Hematopoietic multipotent progenitor cell treated with erythropoietin and hydrocortisone succinate and interleukin-3 and kit ligand, for 4 days (in vitro differentiated cells): ENCODE measurements around the gene TRIM38.
"Not testable (repeated sequence)": the region's sequence is repeated elsewhere in the genome, so short reads cannot be mapped to it uniquely, and the experiment has no call there.

Source experiments
- DNase-seq: peaks from one replicate; pipeline ENCODE4 v3.0.0-alpha.2; 2015

TRIM38 gene

GRCh38 chr6:26008470-26008869 lies 45.9 kb downstream of the TRIM38 start:
- DNase-seq, result no peak

- no peak for DNase-seq
Measured at GRCh38 chr6:26009817-26010216, 47.2 kb downstream of the TRIM38 start.

DNA sequence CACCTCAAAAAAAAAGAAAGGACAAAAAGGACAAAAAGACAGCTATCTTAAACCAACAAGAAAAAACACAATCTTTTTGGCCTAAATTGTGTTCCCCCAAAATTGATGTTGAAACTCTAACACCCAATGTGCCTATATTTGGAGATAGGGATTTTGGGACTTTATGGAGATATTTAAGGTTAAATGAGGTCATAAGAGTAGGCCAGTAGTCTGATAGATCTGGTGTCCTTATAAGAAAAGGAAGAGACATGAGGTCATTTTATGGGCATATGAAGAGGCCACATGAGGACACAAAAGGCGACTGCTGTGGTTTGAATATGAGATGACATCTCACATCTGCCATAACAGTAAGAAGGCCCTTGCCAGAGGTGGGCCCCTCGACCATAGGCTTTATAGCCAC lies 49.5 kb downstream of the TRIM38 start:
- DNase-seq, result peak; percentile 55

DNA sequence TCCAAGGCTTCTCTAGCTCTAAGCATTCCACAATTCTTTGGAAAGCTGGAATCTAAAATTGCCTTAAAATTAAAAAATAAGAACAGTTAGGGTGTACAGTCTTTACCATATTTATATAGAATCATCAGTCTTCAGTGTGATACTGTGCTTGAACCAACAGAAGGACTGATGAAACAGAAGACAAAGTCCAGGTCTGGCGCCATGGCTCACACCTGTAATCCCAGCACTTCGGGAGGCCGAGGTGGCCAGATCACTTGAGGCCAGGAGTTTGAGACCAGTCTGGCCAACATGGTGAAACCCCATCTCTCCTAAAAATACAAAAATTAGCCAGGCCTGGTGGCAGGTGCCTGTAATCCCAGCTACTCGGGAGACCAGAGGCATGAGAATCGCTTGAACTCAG lies 51.8 kb downstream of the TRIM38 start:
- DNase-seq, result not testable (repeated sequence)

GRCh38 chr6:26016245-26016962 lies 53.8 kb downstream of the TRIM38 start:
- no peak for DNase-seq

DNA sequence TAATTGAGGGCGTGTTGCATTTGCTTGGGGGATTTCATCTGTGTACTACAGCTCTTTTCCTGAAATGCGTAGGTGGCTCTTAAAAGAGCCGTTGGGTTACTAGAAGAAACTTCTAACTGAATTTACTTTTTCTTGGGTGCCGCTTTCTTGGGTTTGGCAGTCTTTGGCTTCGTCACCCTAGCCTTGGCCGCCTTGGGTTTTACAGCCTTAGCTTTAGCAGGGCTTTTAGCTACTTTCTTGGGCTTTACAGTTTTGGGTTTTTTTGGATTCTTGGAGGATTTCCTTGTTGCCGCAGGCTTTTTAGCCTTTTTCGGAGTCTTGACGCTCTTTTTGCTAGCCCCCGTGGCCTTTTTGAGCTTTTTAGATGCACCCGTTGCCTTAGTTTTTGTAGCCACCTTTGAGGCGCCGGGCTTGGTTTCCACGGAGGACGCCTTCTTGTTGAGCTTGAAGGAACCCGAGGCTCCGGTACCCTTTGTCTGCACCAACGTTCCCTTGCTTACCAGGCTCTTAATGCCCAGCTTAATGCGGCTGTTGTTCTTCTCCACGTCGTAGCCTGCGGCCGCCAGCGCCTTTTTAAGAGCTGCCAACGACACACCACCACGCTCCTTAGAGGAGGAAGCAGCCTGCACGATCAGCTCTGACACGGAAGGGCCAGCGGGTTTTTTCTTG lies 54.5 kb downstream of the TRIM38 start:
- DNase-seq, result no peak

DNA sequence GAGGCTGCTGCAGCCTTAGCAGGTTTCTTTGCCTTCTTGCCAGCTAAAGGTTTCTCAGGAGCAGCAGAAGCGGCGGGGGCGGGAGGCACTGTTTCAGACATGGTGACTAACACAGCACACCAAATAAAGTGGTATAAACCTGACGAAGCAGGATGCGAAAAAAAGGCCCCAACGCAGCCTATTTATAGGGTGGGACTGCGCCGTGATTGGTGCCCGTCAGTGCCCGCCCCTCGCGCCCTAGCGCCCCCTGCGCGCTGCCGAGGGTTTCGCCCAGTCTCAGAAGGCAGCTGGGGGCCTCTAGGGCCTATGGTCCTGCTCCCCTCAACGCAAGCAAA lies 55.0 kb downstream of the TRIM38 start:
- DNase-seq, result peak; percentile 82

DNA sequence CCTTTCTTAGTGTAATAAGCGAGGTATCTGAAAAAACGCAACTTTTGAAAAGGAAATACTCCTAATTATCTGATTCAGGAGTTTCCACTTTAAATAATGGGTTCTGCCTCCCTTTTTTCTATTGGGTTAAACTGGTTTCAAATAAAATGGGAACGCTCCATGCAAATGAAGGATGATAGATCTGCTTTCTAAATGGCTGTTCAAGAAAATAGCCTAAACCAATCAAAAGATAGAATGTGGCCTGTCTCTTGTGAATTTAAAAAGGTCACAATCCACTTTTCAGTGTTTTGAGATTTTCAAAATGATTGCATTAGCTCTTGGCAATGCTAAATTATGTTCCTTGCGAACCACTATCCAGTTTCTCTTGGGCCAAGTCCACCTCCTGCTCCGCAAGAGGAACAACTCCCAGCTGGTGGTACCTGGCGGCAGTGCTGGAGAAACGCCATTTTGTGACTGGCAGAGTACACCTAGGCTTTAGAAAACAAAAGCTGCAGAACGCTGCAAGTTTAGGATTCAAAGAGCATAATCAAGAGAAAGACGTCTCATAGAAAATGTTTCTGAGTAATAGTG lies 56.7 kb downstream of the TRIM38 start:
- DNase-seq, result no peak

- DNase-seq, result no peak
Measured at GRCh38 chr6:26019967-26020328, 57.3 kb downstream of the TRIM38 start.

GRCh38 chr6:26020329-26021000 lies 57.9 kb downstream of the TRIM38 start:
- peak; percentile 96 for DNase-seq

DNA sequence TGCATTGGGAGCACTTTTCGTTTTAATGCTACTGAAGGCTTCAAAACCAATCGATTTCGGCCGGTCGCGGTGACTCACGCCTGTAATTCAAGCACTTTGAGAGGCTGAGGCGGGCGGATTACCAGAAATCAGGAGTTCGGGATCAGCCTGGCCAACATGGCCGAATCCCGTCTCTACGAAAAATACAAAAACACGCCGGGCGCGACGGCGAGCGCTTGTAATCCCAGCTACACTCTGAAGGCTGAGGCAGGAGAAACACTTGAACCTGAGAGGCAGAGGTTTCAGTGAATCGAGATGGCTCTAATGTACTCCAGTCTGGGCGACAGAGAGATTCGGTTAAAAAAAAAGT lies 58.4 kb downstream of the TRIM38 start:
- no peak for DNase-seq

- peak; percentile 99 for DNase-seq
Measured at GRCh38 chr6:26021350-26022131, 58.9 kb downstream of the TRIM38 start.

DNA sequence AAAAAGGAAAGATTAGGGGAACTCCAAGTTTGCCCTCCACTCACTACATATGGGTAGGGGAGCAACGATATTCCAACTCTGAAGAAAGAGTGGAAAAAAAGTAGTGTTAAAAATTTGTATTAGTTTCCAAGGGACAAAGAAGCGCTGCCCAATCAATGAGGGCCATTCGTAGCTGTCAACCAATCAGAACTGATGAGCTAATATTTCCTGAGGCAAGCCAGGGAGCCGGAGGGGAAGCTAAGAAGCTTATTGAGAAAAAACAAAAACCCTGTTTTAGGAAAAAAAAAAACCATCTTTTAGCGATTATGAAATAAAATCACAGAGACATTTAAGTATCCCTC lies 59.5 kb downstream of the TRIM38 start:
- peak; percentile 95 for DNase-seq

DNA sequence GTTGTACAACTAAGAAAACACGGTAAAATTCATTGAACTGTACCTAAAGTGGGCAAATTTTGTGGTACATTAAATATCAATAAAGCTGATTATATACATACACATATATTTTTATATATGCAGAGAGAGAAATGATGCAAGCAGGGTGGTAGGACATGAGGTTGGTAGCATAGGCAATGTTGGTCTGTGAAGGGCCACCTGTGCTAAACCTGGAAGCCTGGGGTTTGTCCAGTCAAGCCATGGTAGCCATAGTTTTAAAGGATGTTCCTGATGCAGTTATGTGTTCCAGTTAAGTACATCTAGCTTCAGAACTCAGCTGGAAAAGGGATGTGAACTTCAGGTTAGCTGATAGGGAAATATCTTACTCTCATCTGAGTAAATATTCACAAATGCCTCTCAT lies 60.1 kb downstream of the TRIM38 start:
- peak; percentile 42 for DNase-seq

GRCh38 chr6:26024651-26025046 lies 62.0 kb downstream of the TRIM38 start:
- no peak for DNase-seq

DNA sequence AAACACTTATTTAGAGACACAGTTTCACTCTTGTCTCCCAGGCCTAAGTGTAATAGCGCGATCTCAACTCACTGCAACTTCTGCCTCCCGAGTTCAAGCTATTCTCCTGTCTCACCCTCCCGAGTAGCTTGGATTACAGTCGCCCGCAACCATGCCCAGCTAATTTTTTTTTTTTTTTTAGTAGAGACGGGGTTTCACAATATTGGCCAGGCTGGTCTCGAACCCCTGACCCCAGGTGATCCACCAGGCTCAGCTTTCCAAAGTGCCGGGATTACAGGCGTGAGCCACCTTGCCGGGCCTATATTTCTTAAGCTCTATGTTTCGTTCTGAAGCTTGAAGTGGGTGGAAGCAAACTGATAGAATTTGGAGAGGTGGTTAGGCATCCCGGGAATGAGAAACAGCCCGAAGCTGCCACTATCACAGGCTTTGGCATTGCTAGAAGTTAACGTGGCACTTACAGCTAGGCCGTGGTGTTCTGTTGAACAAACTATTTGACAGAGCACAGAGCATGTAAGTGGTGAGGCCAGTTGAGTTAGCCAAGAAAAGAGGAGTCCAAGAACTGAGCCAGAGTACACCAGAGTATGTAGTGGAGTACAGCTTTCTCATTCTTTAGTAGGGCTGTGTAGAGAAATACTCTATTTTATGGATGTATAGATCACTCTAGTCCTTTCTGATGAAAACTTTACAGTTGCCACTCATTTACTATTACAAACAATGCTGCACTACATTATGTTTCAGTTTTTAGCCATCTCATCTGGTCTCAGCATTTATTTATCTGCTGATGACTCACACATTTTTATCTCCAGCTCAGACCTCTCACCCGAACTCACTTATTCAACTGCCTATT lies 62.7 kb downstream of the TRIM38 start:
- peak; percentile 88 for DNase-seq

GRCh38 chr6:26025894-26026832 lies 63.6 kb downstream of the TRIM38 start:
- peak; percentile 98 for DNase-seq

GRCh38 chr6:26026833-26027490 lies 64.4 kb downstream of the TRIM38 start:
- DNase-seq, result peak; percentile 99

DNA sequence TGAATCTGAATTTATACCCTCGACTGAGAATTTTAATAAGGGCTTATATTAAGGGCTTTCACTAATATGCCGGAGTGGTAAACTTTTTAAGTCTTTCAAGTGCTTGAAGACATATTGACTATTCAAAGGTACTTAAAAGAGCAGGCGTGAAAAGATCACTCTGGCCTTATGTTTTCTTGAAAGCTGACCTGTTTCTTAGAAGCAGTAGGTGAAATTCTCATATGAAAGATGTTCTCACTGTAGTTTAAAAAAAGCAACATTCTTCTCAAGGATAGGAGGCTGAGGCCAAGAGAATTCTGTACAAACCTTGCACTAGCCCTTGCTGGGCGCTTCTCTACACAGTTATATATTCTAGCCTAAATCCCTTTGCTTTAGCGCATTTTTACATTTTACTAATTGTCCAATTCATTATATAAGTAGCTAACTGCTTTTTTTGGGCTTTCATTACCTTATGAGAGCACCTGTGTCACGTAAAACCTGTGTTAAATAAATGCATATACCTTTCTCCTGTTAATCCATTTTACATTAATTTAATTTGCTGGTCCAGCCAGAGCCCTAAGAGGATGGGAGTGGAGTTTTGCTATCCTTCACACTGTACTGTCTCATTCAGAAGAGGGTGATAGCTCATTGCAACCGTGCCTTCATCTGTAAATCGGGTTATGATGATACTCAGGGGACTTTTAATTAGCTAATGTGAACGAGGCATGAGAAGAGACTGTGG lies 65.0 kb downstream of the TRIM38 start:
- no peak for DNase-seq

DNA sequence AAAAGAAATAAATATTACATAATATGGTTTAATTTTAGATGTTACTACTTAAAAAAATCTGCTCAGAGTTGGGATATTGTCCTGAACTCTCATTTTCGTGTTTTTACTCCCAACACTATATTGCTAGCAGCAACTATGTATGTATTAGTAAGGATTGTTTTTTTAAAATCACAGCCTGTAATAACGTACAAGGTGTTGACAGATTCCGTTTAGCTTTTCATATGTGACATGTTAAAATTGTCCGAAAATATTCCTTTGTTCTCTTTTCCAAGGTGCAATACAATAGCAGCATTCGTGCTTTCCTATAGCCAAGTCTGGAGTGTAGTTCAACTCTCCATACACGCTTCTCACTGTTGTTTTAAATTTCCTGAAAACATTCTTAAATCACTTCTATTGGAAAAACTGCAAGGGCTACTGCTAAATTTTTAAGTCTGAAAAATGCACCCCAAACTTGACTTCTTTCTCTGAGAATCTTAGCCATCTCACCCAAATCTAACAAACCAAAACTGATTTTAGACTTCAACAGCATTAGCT lies 65.7 kb downstream of the TRIM38 start:
- DNase-seq, result no peak
